IPS-NIHi11 (cell line): ENCODE measurements around the gene SEC24C.
"Not testable (repeated sequence)": the region's sequence is repeated elsewhere in the genome, so short reads cannot be mapped to it uniquely, and the experiment has no call there.

Source experiments
- DNase-seq: peaks from one replicate; pipeline ENCODE4 v3.0.0; 2012; ENCODE audit warnings: mixed read lengths, low spot score

SEC24C gene

GRCh38 chr10:73793456-73793855 lies 49.3 kb downstream of the SEC24C start:
- no peak for DNase-seq

- DNase-seq: not testable (repeated sequence)
Observed at GRCh38 chr10:73795491-73795890, 51.3 kb downstream of the SEC24C start.

GRCh38 chr10:73796035-73796434 lies 51.9 kb downstream of the SEC24C start:
- DNase-seq: not testable (repeated sequence)

DNA sequence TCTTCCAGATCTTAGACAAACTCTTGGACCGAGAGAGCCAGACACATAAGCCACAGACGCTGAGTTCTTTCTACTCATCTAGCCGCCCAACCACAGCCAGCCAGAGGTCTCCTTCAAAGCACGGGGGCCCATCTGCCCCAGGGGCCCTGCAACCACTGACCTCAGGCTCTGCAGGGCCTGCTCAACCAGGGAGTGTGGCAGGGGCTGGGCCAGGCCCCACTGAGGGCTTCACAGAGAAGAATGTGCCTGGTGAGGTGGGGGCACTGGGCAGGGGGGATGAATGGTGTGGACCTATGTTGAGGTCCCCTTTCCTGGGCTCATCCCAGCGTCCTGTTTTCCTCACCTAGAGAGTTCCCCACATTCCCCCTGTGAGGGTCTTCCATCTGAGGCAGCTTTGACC lies 52.6 kb downstream of the SEC24C start:
- no peak for DNase-seq

- no peak for DNase-seq
Observed at GRCh38 chr10:73797324-73798025, 53.3 kb downstream of the SEC24C start.

DNA sequence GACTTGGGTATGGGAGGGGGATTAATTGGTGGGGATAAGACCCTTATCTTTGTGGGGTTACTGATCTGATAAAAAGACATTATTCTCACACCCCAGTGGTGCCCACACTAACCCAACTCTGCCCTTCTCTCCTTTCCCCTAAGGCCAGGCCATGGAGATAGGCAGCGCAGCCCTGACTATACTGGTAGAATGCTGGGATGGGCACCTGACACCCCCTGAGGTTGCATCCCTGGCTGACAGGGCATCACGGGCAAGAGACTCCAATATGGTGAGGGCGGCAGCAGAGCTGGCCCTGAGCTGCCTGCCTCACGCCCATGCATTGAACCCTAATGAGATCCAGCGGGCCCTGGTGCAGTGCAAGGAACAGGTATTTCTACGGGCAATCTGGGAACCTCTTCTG lies 53.9 kb downstream of the SEC24C start:
- no peak for DNase-seq

DNA sequence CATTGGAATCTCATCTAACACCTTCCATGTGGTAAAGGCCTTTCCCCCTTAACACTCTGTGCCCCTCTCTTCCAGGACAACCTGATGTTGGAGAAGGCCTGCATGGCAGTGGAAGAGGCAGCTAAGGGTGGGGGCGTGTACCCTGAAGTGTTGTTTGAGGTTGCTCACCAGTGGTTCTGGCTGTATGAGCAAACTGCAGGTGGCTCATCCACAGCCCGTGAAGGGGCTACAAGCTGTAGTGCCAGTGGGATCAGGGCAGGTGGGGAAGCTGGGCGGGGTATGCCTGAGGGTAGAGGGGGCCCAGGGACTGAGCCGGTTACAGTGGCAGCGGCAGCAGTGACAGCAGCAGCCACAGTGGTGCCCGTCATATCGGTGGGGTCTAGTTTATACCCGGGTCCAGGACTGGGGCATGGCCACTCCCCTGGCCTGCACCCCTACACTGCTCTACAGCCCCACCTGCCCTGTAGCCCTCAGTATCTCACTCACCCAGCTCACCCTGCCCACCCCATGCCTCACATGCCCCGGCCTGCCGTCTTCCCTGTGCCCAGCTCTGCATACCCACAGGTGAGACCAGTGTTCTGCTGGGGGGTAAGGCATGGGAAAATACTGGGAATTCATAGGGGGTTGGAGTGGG lies 54.9 kb downstream of the SEC24C start:
- DNase-seq: no peak

GRCh38 chr10:73799899-73800559 lies 55.9 kb downstream of the SEC24C start:
- no peak for DNase-seq

DNA sequence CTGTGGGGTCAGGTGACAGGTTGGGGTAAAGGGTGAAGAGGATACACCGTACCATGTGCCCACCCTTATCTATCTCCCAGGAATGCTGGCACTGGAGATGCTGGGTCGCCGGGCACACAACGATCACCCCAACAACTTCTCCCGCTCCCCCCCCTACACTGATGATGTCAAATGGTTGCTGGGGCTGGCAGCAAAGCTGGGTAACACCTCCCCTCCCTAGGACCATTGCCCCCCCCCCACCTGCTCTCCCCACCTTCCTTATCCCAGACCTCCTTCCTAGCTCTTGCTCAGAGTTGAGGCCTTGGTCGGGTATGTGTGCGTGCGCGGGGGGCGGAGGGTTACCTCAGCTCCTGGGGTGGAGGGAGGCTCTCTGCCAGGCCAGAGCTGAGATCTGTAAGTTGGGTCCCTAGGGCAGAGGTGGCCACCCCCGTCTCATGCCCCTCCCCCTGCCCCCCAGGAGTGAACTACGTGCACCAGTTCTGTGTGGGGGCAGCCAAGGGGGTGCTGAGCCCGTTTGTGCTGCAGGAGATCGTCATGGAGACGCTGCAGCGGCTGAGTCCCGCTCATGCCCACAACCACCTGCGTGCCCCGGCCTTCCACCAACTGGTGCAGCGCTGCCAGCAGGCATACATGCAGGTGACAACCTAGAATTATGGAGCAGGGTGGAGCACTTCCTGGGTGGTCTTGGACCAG lies 56.5 kb downstream of the SEC24C start:
- no peak for DNase-seq

- no peak for DNase-seq
Observed at GRCh38 chr10:73801253-73801590, 57.0 kb downstream of the SEC24C start.

GRCh38 chr10:73802276-73802991 lies 58.3 kb downstream of the SEC24C start:
- DNase-seq: no peak

GRCh38 chr10:73803680-73804286 lies 59.6 kb downstream of the SEC24C start:
- DNase-seq: no peak

DNA sequence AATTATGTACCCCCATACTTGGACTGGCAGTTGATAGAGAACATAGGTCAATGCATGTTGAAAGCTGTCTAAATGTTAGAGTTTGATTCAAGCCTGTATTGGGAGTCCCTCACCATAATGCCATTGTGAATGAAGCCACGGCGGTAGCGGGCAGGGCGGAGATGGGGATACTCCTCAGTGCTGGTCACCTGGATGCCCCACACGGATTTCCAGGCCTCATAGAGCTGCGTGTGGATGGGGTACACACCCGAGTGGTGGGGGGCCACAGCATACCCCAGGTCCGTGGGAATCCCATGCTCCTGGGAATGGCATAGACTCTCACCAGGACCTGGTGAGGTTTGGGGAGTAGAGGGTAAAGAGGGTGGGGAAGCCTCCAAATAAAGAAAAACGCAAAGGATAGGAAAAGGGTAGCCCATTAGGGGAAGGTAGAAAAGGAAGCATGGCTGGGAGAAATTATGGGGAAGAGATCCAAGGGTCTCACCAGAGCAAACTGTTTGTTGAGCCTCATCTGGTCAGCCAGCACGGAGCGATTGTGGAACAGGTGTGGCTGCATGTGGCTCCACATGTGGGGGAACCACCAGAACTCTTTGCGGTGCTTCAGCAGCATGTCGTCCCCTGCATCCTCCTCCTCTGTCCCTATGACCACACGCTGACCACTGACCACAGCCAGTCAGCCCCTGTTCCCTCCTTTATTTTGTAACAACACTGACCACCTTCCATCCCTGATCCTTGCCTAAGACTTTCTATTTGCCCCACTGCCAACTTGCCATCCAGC lies 62.2 kb downstream of the SEC24C start:
- DNase-seq: no peak

DNA sequence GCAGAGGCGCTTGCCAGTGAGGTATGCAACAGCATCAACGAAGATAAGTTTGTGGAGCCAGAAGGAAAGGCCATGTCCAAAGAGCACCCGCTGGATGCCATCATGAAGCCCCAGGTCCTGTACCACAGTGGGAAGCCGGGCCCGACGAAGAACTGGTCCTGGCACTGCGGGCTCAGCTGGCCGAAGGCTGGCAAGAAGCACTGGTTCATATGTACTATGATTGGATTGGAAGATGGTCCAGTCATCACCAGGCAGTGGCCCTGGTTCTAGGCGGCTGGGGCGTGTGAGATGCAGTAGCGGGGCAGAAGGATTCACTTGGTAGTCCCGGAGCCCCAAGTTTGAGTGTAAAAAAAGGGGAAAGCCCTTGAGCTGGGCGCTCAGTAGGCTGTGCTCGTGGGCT lies 63.3 kb downstream of the SEC24C start:
- DNase-seq: no peak

DNA sequence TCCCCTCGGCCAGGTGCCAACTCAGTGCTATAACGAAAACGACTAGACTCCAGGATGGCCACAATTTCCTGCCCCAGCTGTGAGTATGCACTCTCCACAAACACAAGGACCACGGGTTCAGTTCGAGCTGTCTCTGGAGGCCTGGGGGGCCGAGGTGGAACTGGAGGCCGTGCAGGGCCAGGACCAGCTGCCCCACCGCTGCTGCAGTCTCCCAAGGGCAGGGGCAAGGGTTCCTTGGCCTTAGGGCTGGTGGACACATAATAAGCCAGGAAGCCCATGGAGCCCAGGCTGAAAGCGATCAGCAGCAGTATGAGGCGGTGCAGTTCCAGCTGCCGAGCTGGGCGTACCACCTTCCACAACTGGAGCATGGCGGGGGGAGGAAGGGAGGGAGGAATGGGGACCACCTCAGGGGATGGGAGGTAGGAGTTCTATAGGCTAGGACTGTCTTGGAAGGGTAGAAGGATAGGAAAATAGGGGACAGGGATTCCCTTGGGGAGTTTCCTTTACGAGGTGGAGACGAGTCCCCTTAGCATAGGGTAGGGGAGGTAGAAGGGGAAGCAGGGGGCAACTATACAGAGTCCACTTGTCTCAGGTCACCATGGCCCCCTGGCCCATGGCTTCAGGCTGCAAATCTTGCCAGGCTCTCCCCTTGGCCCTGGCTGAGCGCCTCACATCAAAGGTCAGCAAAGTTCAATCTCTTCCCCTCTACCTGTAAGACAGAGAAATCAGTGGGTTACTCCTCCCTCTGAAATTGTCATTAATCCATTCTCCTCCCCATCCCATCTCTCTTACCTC lies 64.0 kb downstream of the SEC24C start:
- DNase-seq: no peak

GRCh38 chr10:73809061-73809818 lies 65.1 kb downstream of the SEC24C start:
- no peak for DNase-seq

DNA sequence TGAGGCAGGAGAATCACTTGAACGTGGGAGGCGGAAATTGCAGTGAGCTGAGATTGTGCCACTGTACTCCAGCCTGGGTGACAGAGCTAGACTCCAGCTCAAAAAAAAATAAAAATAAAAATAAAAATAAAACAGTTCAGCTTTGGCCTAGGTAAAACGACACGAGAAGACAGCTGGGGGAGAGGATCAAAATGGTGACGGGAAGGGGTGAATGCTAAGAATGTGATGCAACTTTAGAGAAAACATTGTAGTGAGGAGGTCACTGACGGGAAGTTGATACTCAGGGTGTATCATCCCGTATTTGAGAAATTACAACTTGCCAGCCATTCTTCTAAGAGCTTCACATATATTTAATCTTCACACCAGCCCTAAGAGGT lies 66.2 kb downstream of the SEC24C start:
- DNase-seq: no peak

GRCh38 chr10:73810735-73811465 lies 66.7 kb downstream of the SEC24C start:
- peak; percentile 73 for DNase-seq

GRCh38 chr10:73812657-73813056 lies 68.5 kb downstream of the SEC24C start:
- no peak for DNase-seq
